ENCODE results near the gene FOLR3.

DNA sequence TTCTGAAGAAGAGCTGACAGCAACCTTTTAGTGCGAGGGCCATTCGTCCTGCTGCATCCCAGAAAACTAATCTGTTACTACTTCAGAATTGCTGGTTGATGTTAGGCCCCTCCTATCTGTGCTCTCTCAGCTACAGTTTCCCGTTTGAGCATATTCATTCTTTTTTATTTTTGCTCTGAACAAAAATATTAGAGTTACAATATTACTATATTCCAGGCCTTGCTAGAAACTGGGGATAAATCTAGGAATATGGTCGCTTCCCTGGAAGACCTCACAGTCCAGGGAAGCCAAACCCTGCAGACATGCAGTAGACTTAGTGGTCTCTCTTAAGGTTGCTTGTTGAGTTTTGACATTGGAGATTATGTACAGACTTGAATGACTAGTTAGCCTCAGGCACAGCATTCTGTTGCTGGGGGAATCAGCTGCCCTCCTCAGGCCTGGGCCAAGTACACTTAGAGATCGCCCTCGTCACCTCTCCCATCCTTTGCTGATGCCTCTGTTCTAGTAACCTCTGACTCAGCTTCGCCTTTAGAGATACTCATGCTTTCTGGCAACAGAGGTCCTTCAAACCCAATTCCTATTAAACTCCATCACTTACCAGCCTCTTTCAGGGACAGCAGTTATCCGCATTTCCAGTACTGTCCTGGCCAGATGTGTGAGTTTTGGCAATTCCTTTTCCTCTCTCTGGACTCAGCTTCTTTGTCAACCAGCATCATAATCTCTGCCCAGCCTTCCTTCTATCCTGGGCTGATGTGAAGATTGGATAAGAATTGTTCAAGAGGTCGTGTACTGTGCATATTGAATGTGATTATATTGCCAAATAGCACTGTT lies 22.3 kb upstream of the FOLR3 start:
- TF ChIP-seq, protein P1, sequence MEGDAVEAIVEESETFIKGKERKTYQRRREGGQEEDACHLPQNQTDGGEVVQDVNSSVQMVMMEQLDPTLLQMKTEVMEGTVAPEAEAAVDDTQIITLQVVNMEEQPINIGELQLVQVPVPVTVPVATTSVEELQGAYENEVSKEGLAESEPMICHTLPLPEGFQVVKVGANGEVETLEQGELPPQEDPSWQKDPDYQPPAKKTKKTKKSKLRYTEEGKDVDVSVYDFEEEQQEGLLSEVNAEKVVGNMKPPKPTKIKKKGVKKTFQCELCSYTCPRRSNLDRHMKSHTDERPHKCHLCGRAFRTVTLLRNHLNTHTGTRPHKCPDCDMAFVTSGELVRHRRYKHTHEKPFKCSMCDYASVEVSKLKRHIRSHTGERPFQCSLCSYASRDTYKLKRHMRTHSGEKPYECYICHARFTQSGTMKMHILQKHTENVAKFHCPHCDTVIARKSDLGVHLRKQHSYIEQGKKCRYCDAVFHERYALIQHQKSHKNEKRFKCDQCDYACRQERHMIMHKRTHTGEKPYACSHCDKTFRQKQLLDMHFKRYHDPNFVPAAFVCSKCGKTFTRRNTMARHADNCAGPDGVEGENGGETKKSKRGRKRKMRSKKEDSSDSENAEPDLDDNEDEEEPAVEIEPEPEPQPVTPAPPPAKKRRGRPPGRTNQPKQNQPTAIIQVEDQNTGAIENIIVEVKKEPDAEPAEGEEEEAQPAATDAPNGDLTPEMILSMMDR (conservative IDR thresholded peaks at IDR 0.05; ENCODE audit: low read depth, low read length) = no peak
- no peak for TF ChIP-seq CEBPB (IDR thresholded peaks at IDR 0.05; ENCODE audit: low read depth, low read length)
- TF ChIP-seq MAZ (IDR thresholded peaks at IDR 0.05; ENCODE audit: borderline replicate concordance, low read depth, low read length) = no peak
- no peak for TF ChIP-seq RFX5 (IDR thresholded peaks at IDR 0.05; ENCODE audit: low read depth, low read length)
- TF ChIP-seq FOS (IDR thresholded peaks at IDR 0.05; ENCODE audit: low read depth, low read length) = no peak
- TF ChIP-seq MXI1 (IDR thresholded peaks at IDR 0.05; ENCODE audit: borderline replicate concordance, low read depth, low read length) = no peak
- TF ChIP-seq SMC3 (IDR thresholded peaks at IDR 0.05; ENCODE audit: low read depth, low read length) = no peak
- TF ChIP-seq, protein P2, sequence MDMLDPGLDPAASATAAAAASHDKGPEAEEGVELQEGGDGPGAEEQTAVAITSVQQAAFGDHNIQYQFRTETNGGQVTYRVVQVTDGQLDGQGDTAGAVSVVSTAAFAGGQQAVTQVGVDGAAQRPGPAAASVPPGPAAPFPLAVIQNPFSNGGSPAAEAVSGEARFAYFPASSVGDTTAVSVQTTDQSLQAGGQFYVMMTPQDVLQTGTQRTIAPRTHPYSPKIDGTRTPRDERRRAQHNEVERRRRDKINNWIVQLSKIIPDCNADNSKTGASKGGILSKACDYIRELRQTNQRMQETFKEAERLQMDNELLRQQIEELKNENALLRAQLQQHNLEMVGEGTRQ (IDR thresholded peaks at IDR 0.05; ENCODE audit: low read depth, low read length) = no peak
- no peak for TF ChIP-seq POLR2A (IDR thresholded peaks at IDR 0.05; ENCODE audit: low read depth, low read length)

All from IMR-90 (cell line).